GM13976 (cell line): ENCODE data around the gene DCAKD.

Experiments used
- DNase-seq: peaks from one replicate; pipeline ENCODE4 v3.0.0; 2012; ENCODE audit warnings: low spot score
- in situ Hi-C: fragments of 300-500 bp; cut with MboI; formaldehyde crosslinking; loops from one replicate; pipeline ENCODE4 v1.12.0; 2022; ENCODE audit warnings: low sequenced_read_pairs, mixed read lengths, inconsistent platforms; ENCODE audit not compliant: unreplicated experiment
- TF ChIP-seq, protein P1 (sequence below): IDR thresholded peaks from 2 replicates; pipeline ENCODE4 v1.5.1; 2012; ENCODE audit warnings: borderline replicate concordance, mild to moderate bottlenecking; ENCODE audit not compliant: insufficient read depth; ENCODE audit errors: extremely low read depth, missing control alignments, control extremely low read depth

DCAKD gene

GRCh38 chr17:45016237-45016636 lies 35.2 kb downstream of the DCAKD start:
- no peak for DNase-seq
- in situ Hi-C loops: no loop called here
- TF ChIP-seq, protein P1, sequence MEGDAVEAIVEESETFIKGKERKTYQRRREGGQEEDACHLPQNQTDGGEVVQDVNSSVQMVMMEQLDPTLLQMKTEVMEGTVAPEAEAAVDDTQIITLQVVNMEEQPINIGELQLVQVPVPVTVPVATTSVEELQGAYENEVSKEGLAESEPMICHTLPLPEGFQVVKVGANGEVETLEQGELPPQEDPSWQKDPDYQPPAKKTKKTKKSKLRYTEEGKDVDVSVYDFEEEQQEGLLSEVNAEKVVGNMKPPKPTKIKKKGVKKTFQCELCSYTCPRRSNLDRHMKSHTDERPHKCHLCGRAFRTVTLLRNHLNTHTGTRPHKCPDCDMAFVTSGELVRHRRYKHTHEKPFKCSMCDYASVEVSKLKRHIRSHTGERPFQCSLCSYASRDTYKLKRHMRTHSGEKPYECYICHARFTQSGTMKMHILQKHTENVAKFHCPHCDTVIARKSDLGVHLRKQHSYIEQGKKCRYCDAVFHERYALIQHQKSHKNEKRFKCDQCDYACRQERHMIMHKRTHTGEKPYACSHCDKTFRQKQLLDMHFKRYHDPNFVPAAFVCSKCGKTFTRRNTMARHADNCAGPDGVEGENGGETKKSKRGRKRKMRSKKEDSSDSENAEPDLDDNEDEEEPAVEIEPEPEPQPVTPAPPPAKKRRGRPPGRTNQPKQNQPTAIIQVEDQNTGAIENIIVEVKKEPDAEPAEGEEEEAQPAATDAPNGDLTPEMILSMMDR: no peak

DNA sequence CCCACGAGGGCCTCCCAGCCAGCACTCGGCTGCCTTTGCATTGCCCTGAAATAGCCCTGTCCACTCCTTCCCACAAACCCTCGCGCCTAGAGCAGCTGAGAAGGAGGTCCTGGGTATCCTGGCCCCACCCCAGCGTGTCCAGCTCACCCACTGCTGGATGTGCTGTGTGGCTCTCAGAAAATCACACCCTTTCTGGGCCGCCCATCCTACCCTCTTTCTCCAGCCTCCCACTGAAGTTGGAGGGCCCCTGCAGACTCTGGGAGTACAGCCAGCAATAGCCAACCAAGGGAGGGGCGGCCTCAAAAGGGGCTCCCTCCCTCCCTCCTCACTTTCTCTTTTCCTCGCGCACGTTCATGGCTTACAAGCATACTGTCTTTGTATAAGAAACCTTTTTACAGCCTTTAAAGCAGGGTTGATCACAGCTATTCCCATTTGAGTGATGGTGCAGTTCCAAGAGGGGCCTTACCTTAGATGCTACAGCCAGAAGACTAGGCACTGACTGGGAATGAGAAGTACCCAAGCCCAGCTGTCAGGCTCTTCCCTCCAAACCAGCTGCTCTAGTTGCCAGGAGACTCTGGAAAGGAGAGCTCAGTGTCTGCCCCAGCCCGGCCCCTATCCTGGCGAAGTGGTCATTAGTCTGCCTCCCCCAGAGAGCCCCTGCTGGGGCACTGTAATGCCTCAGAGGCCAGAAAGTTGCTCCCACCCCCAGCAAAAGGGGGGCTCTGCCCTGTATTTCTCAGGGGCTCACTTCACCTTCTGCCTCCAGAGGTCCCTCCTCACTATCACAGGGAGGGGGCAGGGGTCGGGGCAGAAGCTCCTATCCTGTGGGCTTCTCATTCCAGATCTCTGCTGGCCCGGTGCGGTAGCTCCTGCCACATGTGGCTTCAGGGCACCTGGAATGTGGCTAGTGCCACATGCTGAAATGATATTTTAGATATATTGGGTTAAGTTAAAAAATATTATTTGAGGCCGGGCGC lies 38.1 kb downstream of the DCAKD start:
- DNase-seq: no peak
- in situ Hi-C loops: no loop called here
- TF ChIP-seq, protein P1: no peak

GRCh38 chr17:45011767-45012166 lies 39.7 kb downstream of the DCAKD start:
- DNase-seq: no peak
- TF ChIP-seq, protein P1: no peak
- in situ Hi-C loops: no loop called here

DNA sequence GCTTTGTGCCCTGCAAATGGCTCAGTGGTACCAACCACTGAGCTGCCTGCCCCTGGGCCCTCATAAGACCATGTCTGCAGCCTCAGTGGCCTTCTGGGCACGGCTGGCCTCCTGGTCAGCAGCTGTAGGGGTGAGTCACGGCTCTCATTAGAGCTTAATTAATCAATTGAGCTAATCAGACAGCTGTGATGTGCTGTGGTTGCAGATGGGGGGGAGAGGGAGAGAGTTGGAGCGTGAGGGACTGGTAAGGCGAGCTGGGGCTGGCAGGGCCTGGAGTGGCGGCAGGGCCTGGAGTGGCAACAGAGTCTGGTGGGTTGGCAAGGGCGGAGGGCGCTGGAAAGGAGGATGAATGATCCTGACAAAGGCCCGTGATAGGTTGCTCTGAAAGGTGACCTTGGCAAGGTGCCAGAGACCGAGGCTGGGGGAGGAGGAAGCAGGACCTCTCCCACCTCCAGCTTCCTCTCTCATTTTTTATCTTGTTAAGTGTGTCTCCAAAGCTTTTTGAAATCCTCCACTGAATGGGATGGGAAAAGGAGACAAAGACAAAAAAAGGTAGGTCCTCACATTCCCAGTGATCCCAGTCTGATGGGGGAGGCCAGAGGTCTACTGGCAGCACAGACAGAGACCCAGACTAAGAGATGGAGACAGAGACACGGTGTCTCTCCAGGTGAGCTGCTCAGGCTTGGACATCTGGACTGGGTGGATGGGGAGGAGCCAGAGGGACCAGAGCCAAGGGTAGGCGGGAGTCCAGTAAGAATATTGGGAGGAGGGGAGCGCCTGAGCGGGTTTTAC lies 41.6 kb downstream of the DCAKD start:
- in situ Hi-C loops: no loop called here
- TF ChIP-seq, protein P1: no peak
- no peak for DNase-seq

GRCh38 chr17:45008216-45008615 lies 43.2 kb downstream of the DCAKD start:
- no peak for DNase-seq
- TF ChIP-seq, protein P1: no peak
- in situ Hi-C loops: no loop called here

GRCh38 chr17:45006927-45007461 lies 44.4 kb downstream of the DCAKD start:
- TF ChIP-seq, protein P1: no peak
- no peak for DNase-seq
- in situ Hi-C loops: no loop called here
